H9 (cell line): ENCODE data around the gene TNRC18. TPM values are rescaled to one million over a fixed set of nuclear protein-coding genes. Genes with fewer than 3 reads are reported as not detected.
A peak's percentile ranks its signal among the peaks of the same experiment; 100 is the strongest.

ENCODE experiments used
- DNase-seq: peaks from one replicate; pipeline ENCODE4 v3.0.0-alpha.2; 2017
- H2AFZ ChIP-seq: one replicate; pipeline ENCODE4 v1.6.1; 2013; ENCODE audit warnings: mild to moderate bottlenecking, low read length, control low read depth, moderate library complexity
- H2AK5ac ChIP-seq: 2 replicates; pipeline ENCODE4 v1.6.1; 2013; ENCODE audit warnings: low read length, control low read depth, mixed read lengths; ENCODE audit not compliant: insufficient read length
- H2BK120ac ChIP-seq: one replicate; pipeline ENCODE4 v1.6.1; 2013; ENCODE audit warnings: low read depth, mild to moderate bottlenecking, low read length, control low read depth, inconsistent platforms; ENCODE audit not compliant: poor library complexity, severe bottlenecking
- H2BK12ac ChIP-seq: 2 replicates; pipeline ENCODE4 v1.6.1; 2013; ENCODE audit warnings: low read length, control low read depth, mixed read lengths, low read depth; ENCODE audit not compliant: insufficient read length
- H2BK15ac ChIP-seq: 2 replicates; pipeline ENCODE4 v1.6.1; 2013; ENCODE audit warnings: low read depth, low read length, control low read depth
- H2BK20ac ChIP-seq: one replicate; pipeline ENCODE4 v1.6.1; 2013; ENCODE audit warnings: low read depth, mild to moderate bottlenecking, low read length, control low read depth, inconsistent platforms; ENCODE audit not compliant: poor library complexity, severe bottlenecking
- H2BK5ac ChIP-seq: 2 replicates; pipeline ENCODE4 v1.6.1; 2013; ENCODE audit warnings: low read length, control low read depth, mixed read lengths; ENCODE audit not compliant: insufficient read length
- H3K14ac ChIP-seq: 2 replicates; pipeline ENCODE4 v1.6.1; 2013; ENCODE audit warnings: low read length, control low read depth; ENCODE audit not compliant: insufficient read depth
- H3K18ac ChIP-seq: 2 replicates; pipeline ENCODE4 v1.6.1; 2013; ENCODE audit warnings: low read depth, mild to moderate bottlenecking, mixed read lengths, low read length, control low read depth; ENCODE audit not compliant: insufficient read length
- H3K23ac ChIP-seq: 2 replicates; pipeline ENCODE4 v1.6.1; 2013; ENCODE audit warnings: low read length, control low read depth, mixed read lengths, low read depth; ENCODE audit not compliant: insufficient read length
- H3K23me2 ChIP-seq: 2 replicates; pipeline ENCODE4 v1.6.1; 2013; ENCODE audit warnings: low read depth, mild to moderate bottlenecking, mixed read lengths, low read length, control low read depth; ENCODE audit not compliant: insufficient read length, poor library complexity, severe bottlenecking
- H3K27ac ChIP-seq: 2 replicates; pipeline ENCODE4 v1.5.1; 2013; ENCODE audit warnings: low read length, control low read depth, mixed read lengths, low read depth; ENCODE audit not compliant: insufficient read length
- H3K27me3 ChIP-seq: 2 replicates; pipeline ENCODE4 v1.6.1; 2013; ENCODE audit warnings: low read length, control low read depth, inconsistent platforms; ENCODE audit not compliant: insufficient read depth
- H3K4ac ChIP-seq: 2 replicates; pipeline ENCODE4 v1.6.1; 2013; ENCODE audit warnings: low read depth, mild to moderate bottlenecking, control low read depth, inconsistent platforms, low read length, moderate library complexity
- H3K4me1 ChIP-seq: 2 replicates; pipeline ENCODE4 v1.6.1; 2013; ENCODE audit warnings: low read length, control low read depth, inconsistent platforms; ENCODE audit not compliant: insufficient read depth
- H3K4me2 ChIP-seq: 2 replicates; pipeline ENCODE4 v1.6.1; 2013; ENCODE audit warnings: low read length, control low read depth, mixed read lengths; ENCODE audit not compliant: insufficient read length, insufficient read depth
- H3K56ac ChIP-seq: 2 replicates; pipeline ENCODE4 v1.6.1; 2013; ENCODE audit warnings: low read depth, mild to moderate bottlenecking, mixed read lengths, low read length, control low read depth; ENCODE audit not compliant: insufficient read length
- H3K79me1 ChIP-seq: 2 replicates; pipeline ENCODE4 v1.6.1; 2013; ENCODE audit warnings: low read depth, mild to moderate bottlenecking, moderate library complexity, low read length, control low read depth, inconsistent platforms; ENCODE audit not compliant: insufficient read depth, poor library complexity, severe bottlenecking
- H3K79me2 ChIP-seq: 2 replicates; pipeline ENCODE4 v1.6.1; 2013; ENCODE audit warnings: low read length, control low read depth, inconsistent platforms; ENCODE audit not compliant: insufficient read depth
- H3K9ac ChIP-seq: 2 replicates; pipeline ENCODE4 v1.6.1; 2013; ENCODE audit warnings: low read length, control low read depth, mixed read lengths; ENCODE audit not compliant: insufficient read length; ENCODE audit errors: extremely low read depth
- H3K9me3 ChIP-seq: one replicate; pipeline ENCODE4 v1.6.1; 2013; ENCODE audit warnings: low read depth, low read length, inconsistent platforms; ENCODE audit not compliant: control insufficient read depth
- H3T11ph ChIP-seq: one replicate; pipeline ENCODE4 v1.6.1; 2013; ENCODE audit warnings: mild to moderate bottlenecking, low read length, control low read depth, inconsistent platforms
- H4K20me1 ChIP-seq: one replicate; pipeline ENCODE4 v1.6.1; 2013; ENCODE audit not compliant: control insufficient read depth, insufficient read length, insufficient read depth
- H4K5ac ChIP-seq: 2 replicates; pipeline ENCODE4 v1.6.1; 2013; ENCODE audit warnings: low read depth, mild to moderate bottlenecking, mixed read lengths, low read length, control low read depth; ENCODE audit not compliant: insufficient read length
- H4K8ac ChIP-seq: replicated peaks from 2 replicates; pipeline ENCODE4 v1.6.1; 2013; ENCODE audit warnings: low read length, control low read depth, mixed read lengths, low read depth; ENCODE audit not compliant: insufficient read length
- H4K91ac ChIP-seq: 2 replicates; pipeline ENCODE4 v1.6.1; 2013; ENCODE audit warnings: low read depth, mild to moderate bottlenecking, moderate library complexity, mixed read lengths, low read length, control low read depth; ENCODE audit not compliant: insufficient read length
- H3K27ac Mint-ChIP-seq, 3 experiments: 2 replicates in 2 of 3; 3 replicates in 1 of 3; pipeline ENCODE4 v1.8.0; 2020 to 2021; ENCODE audit warnings: mixed read lengths in 3 of 3, mild to moderate bottlenecking in 1 of 3, moderate library complexity in 1 of 3
- H3K27me3 Mint-ChIP-seq: 2 replicates; pipeline ENCODE4 v1.8.0; 2021; ENCODE audit warnings: low read depth, mild to moderate bottlenecking, moderate library complexity, mixed read lengths
- H3K36me3 Mint-ChIP-seq, 3 experiments: 2 replicates in 2 of 3; 3 replicates in 1 of 3; pipeline ENCODE4 v1.8.0; 2020 to 2021; ENCODE audit warnings: low read depth in 3 of 3, mixed read lengths in 3 of 3; ENCODE audit not compliant: insufficient read depth in 1 of 3
- H3K4me1 Mint-ChIP-seq, 2 experiments: 2 replicates each; pipeline ENCODE4 v1.8.0; 2020; ENCODE audit warnings: mixed read lengths in 2 of 2
- H3K4me3 Mint-ChIP-seq, 2 experiments: 2 replicates in 1 of 2; 3 replicates in 1 of 2; pipeline ENCODE4 v1.8.0; 2020 to 2021; ENCODE audit warnings: mild to moderate bottlenecking in 2 of 2, mixed read lengths in 2 of 2, moderate library complexity in 1 of 2
- H3K9me3 Mint-ChIP-seq, 2 experiments: 2 replicates in 1 of 2; 3 replicates in 1 of 2; pipeline ENCODE4 v1.8.0; 2020; ENCODE audit warnings: mild to moderate bottlenecking in 2 of 2, mixed read lengths in 2 of 2, moderate library complexity in 1 of 2
- WGBS: extraction: QIAGEN DNeasy Blood & Tissue Kit; methylation state at CpG from one replicate; pipeline ENCODE4 v1.1.7; 2013; ENCODE audit warnings: missing lambda C conversion rate, low lambda C conversion rate, mixed read lengths; ENCODE audit not compliant: insufficient read length; ENCODE audit errors: extremely low coverage; 5-methylcytosine and 5-hydroxymethylcytosine counted together
- total RNA-seq: library from RNA; stranded (reverse); gene quantifications from 2 replicates; pipeline ENCODE4 v1.2.1, GENCODE V29; 2021
- TF ChIP-seq, protein P1 (sequence below): fragments of 200-600 bp; sonication (generic); conservative IDR thresholded peaks from 3 replicates; pipeline ENCODE4 v1.8.0; 2021; ENCODE audit warnings: antibody characterized with exemption, mild to moderate bottlenecking

Gene TNRC18
- total RNA-seq, 1 experiment from 2014 or later: 21.2 TPM

DNA sequence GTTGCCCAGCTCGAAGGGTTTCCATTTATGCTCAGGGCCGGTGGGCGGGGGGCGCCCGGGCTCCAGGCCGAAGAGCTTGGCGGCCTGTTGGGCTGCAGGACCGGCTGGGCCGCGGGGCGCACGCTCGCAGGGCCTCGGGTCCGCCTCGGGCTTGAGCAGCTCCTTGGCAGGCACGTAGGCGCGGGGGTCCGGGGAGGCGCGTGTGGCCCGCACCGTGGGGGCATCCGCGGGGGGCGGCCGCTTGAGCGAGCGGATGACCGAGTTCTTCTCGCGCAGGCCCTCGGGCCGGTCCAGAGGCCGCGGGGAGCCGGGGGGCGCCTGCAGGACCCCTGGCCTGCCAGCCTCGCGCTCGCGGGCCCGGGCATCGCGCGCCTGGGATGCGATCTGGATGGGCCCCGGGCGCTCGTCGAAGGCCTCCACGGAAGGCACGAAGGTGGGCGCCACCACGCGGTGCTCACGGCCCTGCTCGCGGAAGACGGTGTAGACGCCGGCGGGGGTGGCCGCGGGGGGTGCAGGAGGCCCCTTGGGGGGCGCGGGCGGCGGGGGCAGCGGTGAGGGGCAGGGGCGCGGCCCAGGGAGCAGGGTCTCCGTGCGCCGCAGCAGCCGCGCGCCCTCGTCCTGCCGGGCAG is 35.2 kb downstream of the TNRC18 start:
- Mint-ChIP-seq H3K36me3 (peaks cover 0 to 5% (median 0%) of the 10 kb centered on the region in 3 experiments; a peak in 2 of 7 replicates), H3K9me3 (no peaks in the 10 kb centered on the region), H3K4me1 (peaks cover 0 to 8% of the 10 kb centered on the region in 2 experiments; a peak in 2 of 4 replicates), H3K27ac (no peak overlapping the region), H3K27me3 (no peaks in the 10 kb centered on the region), H3K4me3 (no peak overlapping the region)
- Histone ChIP-seq H3K14ac (no peak overlapping the region), H3K4me2 (peak overlapping the region; percentile 39), H2BK15ac (no peak overlapping the region; the same call in 1 of the 2 replicates), H3K79me1 (no peaks in the 10 kb centered on the region), H3T11ph (no peak overlapping the region), H4K91ac (no peak overlapping the region), H3K18ac (no peak overlapping the region), H2BK120ac (no peak overlapping the region), H2BK12ac (no peak overlapping the region), H3K27me3 (no peaks in the 10 kb centered on the region), H3K23me2 (no peaks in the 10 kb centered on the region), H2BK5ac (no peak overlapping the region), H4K5ac (no peak overlapping the region), H3K56ac (no peak overlapping the region), H2AK5ac (no peak overlapping the region), H2AFZ (no peak overlapping the region), H4K8ac (no peak overlapping the region), H3K9me3 (no peaks in the 10 kb centered on the region), H3K9ac (no peak overlapping the region), H2BK20ac (no peak overlapping the region), H3K4ac (no peak overlapping the region), H3K23ac (no peak overlapping the region), H4K20me1 (no peaks in the 10 kb centered on the region), H3K27ac (no peak overlapping the region), H3K4me1 (no peaks in the 10 kb centered on the region), H3K79me2 (no peaks in the 10 kb centered on the region)
- DNase-seq: no peak
- WGBS: no CpG with 5 or more reads among the region's 81 CpGs
- TF ChIP-seq, protein P1, sequence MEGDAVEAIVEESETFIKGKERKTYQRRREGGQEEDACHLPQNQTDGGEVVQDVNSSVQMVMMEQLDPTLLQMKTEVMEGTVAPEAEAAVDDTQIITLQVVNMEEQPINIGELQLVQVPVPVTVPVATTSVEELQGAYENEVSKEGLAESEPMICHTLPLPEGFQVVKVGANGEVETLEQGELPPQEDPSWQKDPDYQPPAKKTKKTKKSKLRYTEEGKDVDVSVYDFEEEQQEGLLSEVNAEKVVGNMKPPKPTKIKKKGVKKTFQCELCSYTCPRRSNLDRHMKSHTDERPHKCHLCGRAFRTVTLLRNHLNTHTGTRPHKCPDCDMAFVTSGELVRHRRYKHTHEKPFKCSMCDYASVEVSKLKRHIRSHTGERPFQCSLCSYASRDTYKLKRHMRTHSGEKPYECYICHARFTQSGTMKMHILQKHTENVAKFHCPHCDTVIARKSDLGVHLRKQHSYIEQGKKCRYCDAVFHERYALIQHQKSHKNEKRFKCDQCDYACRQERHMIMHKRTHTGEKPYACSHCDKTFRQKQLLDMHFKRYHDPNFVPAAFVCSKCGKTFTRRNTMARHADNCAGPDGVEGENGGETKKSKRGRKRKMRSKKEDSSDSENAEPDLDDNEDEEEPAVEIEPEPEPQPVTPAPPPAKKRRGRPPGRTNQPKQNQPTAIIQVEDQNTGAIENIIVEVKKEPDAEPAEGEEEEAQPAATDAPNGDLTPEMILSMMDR: no peak
